Calu3 (cell line): ENCODE results near the gene IQCB1. TPM values are rescaled to one million over a fixed set of nuclear protein-coding genes. Genes with fewer than 3 reads are reported as not detected.
"Not testable (repeated sequence)": the region's sequence is repeated elsewhere in the genome, so short reads cannot be mapped to it uniquely, and the experiment has no call there.

Experiments used
- BruUV-seq: library from RNA; stranded (reverse); fragments of 400-500 nt; replicated peaks from 2 replicates; lab custom pipeline; 2021; lab: Mats Ljungman, UMichigan
- CTCF ChIA-PET: fragments of 300-600 bp; sonication (Branson Sonifier 250); formaldehyde crosslinking; loops from one replicate; lab custom pipeline; 2022; ENCODE audit warnings: antibody characterized with exemption; lab: Charles Lee
- DNase-seq: peaks from one replicate; pipeline ENCODE4 v3.0.0; 2022
- H3K27ac Mint-ChIP-seq: one replicate; pipeline ENCODE4 v1.8.0; 2022; ENCODE audit warnings: mixed read lengths; ENCODE audit not compliant: unreplicated experiment
- H3K27me3 Mint-ChIP-seq: one replicate; pipeline ENCODE4 v1.8.0; 2022; ENCODE audit warnings: mixed read lengths; ENCODE audit not compliant: unreplicated experiment
- H3K36me3 Mint-ChIP-seq: one replicate; pipeline ENCODE4 v1.8.0; 2022; ENCODE audit warnings: mild to moderate bottlenecking, moderate library complexity, mixed read lengths; ENCODE audit not compliant: insufficient read depth, unreplicated experiment
- H3K4me1 Mint-ChIP-seq: one replicate; pipeline ENCODE4 v1.8.0; 2022; ENCODE audit warnings: mild to moderate bottlenecking, low read depth, mixed read lengths; ENCODE audit not compliant: unreplicated experiment
- H3K4me3 Mint-ChIP-seq: one replicate; pipeline ENCODE4 v1.8.0; 2022; ENCODE audit warnings: mild to moderate bottlenecking, low read depth, moderate library complexity, mixed read lengths; ENCODE audit not compliant: unreplicated experiment
- H3K9me3 Mint-ChIP-seq: one replicate; pipeline ENCODE4 v1.8.0; 2022; ENCODE audit warnings: low read depth, mixed read lengths; ENCODE audit not compliant: unreplicated experiment
- intact Hi-C: fragments of 100-400 bp; cut with micrococcal nuclease; formaldehyde crosslinking; loops from one replicate; pipeline ENCODE4 v1.10.0; 2022; ENCODE audit not compliant: unreplicated experiment
- total RNA-seq: library from RNA; stranded (reverse); gene quantifications from 2 replicates; pipeline ENCODE4 v1.2.3, GENCODE V29; 2022
- TF ChIP-seq, protein P1 (sequence below): fragments of 200-600 bp; IDR thresholded peaks from one replicate; pipeline ENCODE4 v1.8.0; 2022; ENCODE audit warnings: antibody characterized with exemption; ENCODE audit not compliant: unreplicated experiment

IQCB1 gene
- total RNA-seq, 1 experiment from 2014 or later: 25.0 TPM

GRCh38 chr3:121747976-121748375 lies 86.9 kb downstream of the IQCB1 start:
- intact Hi-C loops: loop anchor here (10.0 kb wide), 1 partner anchor 203 kb away; the partner anchor contains the start of gene POLQ
- CTCF ChIA-PET: no interaction called here
- H3K9me3 Mint-ChIP-seq: no peaks in the 10 kb centered on the region

DNA sequence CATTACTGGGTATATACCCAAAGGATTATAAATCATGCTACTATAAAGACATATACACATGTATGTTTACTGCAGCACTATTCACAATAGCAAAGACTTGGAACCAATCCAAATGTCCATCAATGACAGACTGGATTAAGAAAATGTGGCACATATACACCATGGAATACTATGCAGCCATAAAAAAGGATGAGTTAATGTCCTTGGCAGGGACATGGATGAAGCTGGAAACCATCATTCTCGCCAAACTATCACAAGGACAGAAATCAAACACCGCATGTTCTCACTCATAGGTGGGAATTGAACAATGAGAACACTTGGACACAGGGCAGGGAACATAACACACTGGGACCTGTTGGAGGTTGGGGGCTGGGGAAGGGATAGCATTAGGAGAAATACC lies 91.8 kb downstream of the IQCB1 start:
- intact Hi-C loops: loop anchor here (10.0 kb wide), 1 partner anchor 198 kb away; the partner anchor contains the start of gene POLQ

More at GRCh38 chr3:121747976-121748375, 86.9 kb downstream of the IQCB1 start:
- TF ChIP-seq, protein P1, sequence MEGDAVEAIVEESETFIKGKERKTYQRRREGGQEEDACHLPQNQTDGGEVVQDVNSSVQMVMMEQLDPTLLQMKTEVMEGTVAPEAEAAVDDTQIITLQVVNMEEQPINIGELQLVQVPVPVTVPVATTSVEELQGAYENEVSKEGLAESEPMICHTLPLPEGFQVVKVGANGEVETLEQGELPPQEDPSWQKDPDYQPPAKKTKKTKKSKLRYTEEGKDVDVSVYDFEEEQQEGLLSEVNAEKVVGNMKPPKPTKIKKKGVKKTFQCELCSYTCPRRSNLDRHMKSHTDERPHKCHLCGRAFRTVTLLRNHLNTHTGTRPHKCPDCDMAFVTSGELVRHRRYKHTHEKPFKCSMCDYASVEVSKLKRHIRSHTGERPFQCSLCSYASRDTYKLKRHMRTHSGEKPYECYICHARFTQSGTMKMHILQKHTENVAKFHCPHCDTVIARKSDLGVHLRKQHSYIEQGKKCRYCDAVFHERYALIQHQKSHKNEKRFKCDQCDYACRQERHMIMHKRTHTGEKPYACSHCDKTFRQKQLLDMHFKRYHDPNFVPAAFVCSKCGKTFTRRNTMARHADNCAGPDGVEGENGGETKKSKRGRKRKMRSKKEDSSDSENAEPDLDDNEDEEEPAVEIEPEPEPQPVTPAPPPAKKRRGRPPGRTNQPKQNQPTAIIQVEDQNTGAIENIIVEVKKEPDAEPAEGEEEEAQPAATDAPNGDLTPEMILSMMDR: no peak
- no peak overlapping the region for H3K27ac Mint-ChIP-seq
- no peak overlapping the region for H3K4me3 Mint-ChIP-seq
- no peaks in the 10 kb centered on the region for H3K27me3 Mint-ChIP-seq
- H3K36me3 Mint-ChIP-seq: no peaks in the 10 kb centered on the region
- peaks cover 13% of the 10 kb centered on the region for H3K4me1 Mint-ChIP-seq
- no TSS peak for BruUV-seq
- no peak for DNase-seq

DNA sequence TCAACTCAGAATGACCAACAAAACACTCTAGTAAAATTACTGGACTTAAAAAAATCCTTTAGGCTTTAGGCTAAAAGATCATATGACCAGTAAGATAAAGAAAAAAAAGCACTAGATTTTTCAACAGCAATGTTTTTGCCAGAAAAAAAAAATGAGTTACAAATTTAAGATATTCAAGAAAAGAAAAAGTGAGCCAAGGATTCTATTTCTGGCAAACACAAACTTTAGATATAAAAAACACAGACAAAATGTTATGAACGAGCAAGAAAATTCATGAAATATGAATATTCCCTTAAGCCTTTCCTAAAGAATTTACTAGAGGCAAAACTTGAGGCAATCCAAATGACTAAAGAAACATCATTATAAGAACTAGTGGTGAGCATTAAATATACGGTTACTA lies 94.0 kb downstream of the IQCB1 start:
- DNase-seq: no peak
- Mint-ChIP-seq H3K27me3 (no peaks in the 10 kb centered on the region), H3K36me3 (no peaks in the 10 kb centered on the region), H3K4me3 (no peak overlapping the region), H3K4me1 (no peaks in the 10 kb centered on the region), H3K9me3 (no peaks in the 10 kb centered on the region), H3K27ac (no peak overlapping the region)
- CTCF ChIA-PET: no interaction called here
- no TSS peak for BruUV-seq
- intact Hi-C loops: loop anchor here (10.0 kb wide), 1 partner anchor 196 kb away; the partner anchor contains the start of gene POLQ
- TF ChIP-seq, protein P1: no peak

More for the DNA sequence above, 91.8 kb downstream of the IQCB1 start:
- H3K4me1 Mint-ChIP-seq, BruUV-seq, H3K27ac Mint-ChIP-seq, DNase-seq, H3K9me3 Mint-ChIP-seq, H3K27me3 Mint-ChIP-seq, H3K4me3 Mint-ChIP-seq, H3K36me3 Mint-ChIP-seq, CTCF ChIA-PET: not testable (repeated sequence)

GRCh38 chr3:121739902-121740301 lies 95.0 kb downstream of the IQCB1 start:
- no peak overlapping the region for H3K4me3 Mint-ChIP-seq
- DNase-seq: no peak
- H3K27ac Mint-ChIP-seq: no peak overlapping the region
- no peaks in the 10 kb centered on the region for H3K27me3 Mint-ChIP-seq
- no TSS peak for BruUV-seq
- H3K4me1 Mint-ChIP-seq: no peaks in the 10 kb centered on the region
- no peaks in the 10 kb centered on the region for H3K9me3 Mint-ChIP-seq
- CTCF ChIA-PET: interaction anchor here (0.5 kb wide), 1 partner anchor 9 kb away, joined by 3 read pairs; no protein-coding TSS in a partner anchor
- intact Hi-C loops: loop anchor here (10.0 kb wide), 1 partner anchor 195 kb away; the partner anchor contains the start of gene POLQ
- no peaks in the 10 kb centered on the region for H3K36me3 Mint-ChIP-seq
- TF ChIP-seq, protein P1: no peak

DNA sequence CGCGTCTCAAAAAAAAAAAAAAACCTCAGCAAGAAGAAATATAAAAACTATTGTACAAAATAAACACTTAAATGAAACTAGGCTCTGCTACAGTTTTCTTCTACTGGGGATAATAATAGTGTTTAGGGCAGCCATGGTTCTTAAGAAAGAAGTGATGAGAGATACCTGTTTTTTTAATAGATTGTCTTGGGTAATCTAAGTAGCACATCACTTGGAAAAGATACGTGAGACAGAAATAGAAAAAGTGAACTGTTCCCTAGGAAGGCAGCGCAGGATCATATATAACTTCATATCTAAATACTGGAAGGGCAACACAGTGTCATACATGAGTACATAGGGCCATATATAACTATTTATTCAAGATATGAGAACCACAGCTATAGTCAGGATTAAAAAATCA lies 97.2 kb downstream of the IQCB1 start:
- intact Hi-C loops: no loop called here
- CTCF ChIA-PET: no interaction called here
- H3K36me3 Mint-ChIP-seq: no peaks in the 10 kb centered on the region
- BruUV-seq: no TSS peak
- no peaks in the 10 kb centered on the region for H3K27me3 Mint-ChIP-seq
- H3K4me1 Mint-ChIP-seq: no peaks in the 10 kb centered on the region
- no peak for DNase-seq
- TF ChIP-seq, protein P1: no peak
- no peak overlapping the region for H3K4me3 Mint-ChIP-seq
- no peaks in the 10 kb centered on the region for H3K9me3 Mint-ChIP-seq
- H3K27ac Mint-ChIP-seq: no peak overlapping the region
